Osteocyte (in vitro differentiated cells): ENCODE data around the gene MAP3K20. TPM values are rescaled to one million over a fixed set of nuclear protein-coding genes. Genes with fewer than 3 reads are reported as not detected.

Experiments
- DNase-seq: peaks from one replicate; pipeline ENCODE4 v3.0.0; 2021; ENCODE audit warnings: mixed read lengths; ENCODE audit not compliant: unreplicated experiment; ENCODE audit errors: extremely low spot score
- H3K27ac Mint-ChIP-seq: one replicate; pipeline ENCODE4 v1.8.0; 2021; ENCODE audit warnings: mild to moderate bottlenecking, mixed read lengths; ENCODE audit not compliant: unreplicated experiment
- H3K27me3 Mint-ChIP-seq: one replicate; pipeline ENCODE4 v1.8.0; 2021; ENCODE audit warnings: mixed read lengths; ENCODE audit not compliant: unreplicated experiment
- H3K36me3 Mint-ChIP-seq: one replicate; pipeline ENCODE4 v1.8.0; 2021; ENCODE audit warnings: mixed read lengths; ENCODE audit not compliant: unreplicated experiment
- H3K4me1 Mint-ChIP-seq: one replicate; pipeline ENCODE4 v1.8.0; 2021; ENCODE audit warnings: mixed read lengths; ENCODE audit not compliant: unreplicated experiment
- H3K4me3 Mint-ChIP-seq: one replicate; pipeline ENCODE4 v1.8.0; 2021; ENCODE audit warnings: mild to moderate bottlenecking, moderate library complexity, mixed read lengths; ENCODE audit not compliant: unreplicated experiment
- H3K9me3 Mint-ChIP-seq: one replicate; pipeline ENCODE4 v1.8.0; 2021; ENCODE audit warnings: mixed read lengths; ENCODE audit not compliant: unreplicated experiment
- CTCF ChIP-seq: fragments of 200-600 bp; sonication (generic); IDR thresholded peaks from 2 replicates; pipeline ENCODE4 v1.5.0; 2021; ENCODE audit warnings: antibody characterized with exemption, mild to moderate bottlenecking, moderate library complexity
- total RNA-seq: library from RNA; stranded (reverse); gene quantifications from 2 replicates; pipeline ENCODE4 v1.2.1, GENCODE V29; 2021

MAP3K20 gene
- total RNA-seq, 1 donor from 2014 or later = 57.4 TPM

- Mint-ChIP-seq H3K36me3 (no peaks in the 10 kb centered on the region), H3K4me1 (no peaks in the 10 kb centered on the region), H3K4me3 (no peak overlapping the region), H3K27me3 (peaks cover 4% of the 10 kb centered on the region), H3K27ac (no peak overlapping the region), H3K9me3 (no peaks in the 10 kb centered on the region)
- DNase-seq = no peak
- TF ChIP-seq CTCF = no peak
Observed at GRCh38 chr2:173288561-173288960, 212.9 kb downstream of the MAP3K20 start.

GRCh38 chr2:173290046-173290445 lies 214.4 kb downstream of the MAP3K20 start:
- Mint-ChIP-seq H3K27ac (no peak overlapping the region), H3K4me1 (no peaks in the 10 kb centered on the region), H3K4me3 (no peak overlapping the region), H3K9me3 (no peaks in the 10 kb centered on the region), H3K27me3 (peaks cover 4% of the 10 kb centered on the region), H3K36me3 (no peaks in the 10 kb centered on the region)
- no peak for DNase-seq
- no peak for TF ChIP-seq CTCF

- H3K4me1 Mint-ChIP-seq = no peaks in the 10 kb centered on the region
- no peaks in the 10 kb centered on the region for H3K9me3 Mint-ChIP-seq
Observed at GRCh38 chr2:173290518-173290917, 214.9 kb downstream of the MAP3K20 start.

GRCh38 chr2:173291412-173291811 lies 215.8 kb downstream of the MAP3K20 start:
- Mint-ChIP-seq H3K4me3 (no peak overlapping the region), H3K36me3 (no peaks in the 10 kb centered on the region), H3K27ac (no peak overlapping the region), H3K4me1 (no peaks in the 10 kb centered on the region), H3K27me3 (peaks cover 4% of the 10 kb centered on the region), H3K9me3 (no peaks in the 10 kb centered on the region)
- no peak for TF ChIP-seq CTCF
- DNase-seq = no peak

More at GRCh38 chr2:173290518-173290917, 214.9 kb downstream of the MAP3K20 start:
- no peak overlapping the region for H3K4me3 Mint-ChIP-seq
- no peaks in the 10 kb centered on the region for H3K36me3 Mint-ChIP-seq
- no peak for DNase-seq
- no peak for TF ChIP-seq CTCF
- no peak overlapping the region for H3K27ac Mint-ChIP-seq
- peaks cover 4% of the 10 kb centered on the region for H3K27me3 Mint-ChIP-seq

GRCh38 chr2:173296235-173296634 lies 220.6 kb downstream of the MAP3K20 start:
- DNase-seq = no peak
- Mint-ChIP-seq H3K27ac (no peak overlapping the region), H3K36me3 (no peaks in the 10 kb centered on the region), H3K27me3 (peaks cover 4% of the 10 kb centered on the region), H3K9me3 (peaks cover 32% of the 10 kb centered on the region), H3K4me3 (no peak overlapping the region), H3K4me1 (no peaks in the 10 kb centered on the region)
- TF ChIP-seq CTCF = no peak
